NCI-H69 (cell line): ENCODE measurements around the gene MGA.
"Not testable (repeated sequence)": the region's sequence is repeated elsewhere in the genome, so short reads cannot be mapped to it uniquely, and the experiment has no call there.

Source experiments
- DNase-seq: peaks from one replicate; lab custom pipeline; 2025; lab: John Stamatoyannopoulos, UW

The MGA gene

GRCh38 chr15:41716864-41717263, 56.7 kb downstream of the MGA start:
- no peak for DNase-seq

- no peak for DNase-seq
Measured at GRCh38 chr15:41727143-41727542, 66.9 kb downstream of the MGA start.

GRCh38 chr15:41728061-41728460, 67.9 kb downstream of the MGA start:
- not testable (repeated sequence) for DNase-seq

DNA sequence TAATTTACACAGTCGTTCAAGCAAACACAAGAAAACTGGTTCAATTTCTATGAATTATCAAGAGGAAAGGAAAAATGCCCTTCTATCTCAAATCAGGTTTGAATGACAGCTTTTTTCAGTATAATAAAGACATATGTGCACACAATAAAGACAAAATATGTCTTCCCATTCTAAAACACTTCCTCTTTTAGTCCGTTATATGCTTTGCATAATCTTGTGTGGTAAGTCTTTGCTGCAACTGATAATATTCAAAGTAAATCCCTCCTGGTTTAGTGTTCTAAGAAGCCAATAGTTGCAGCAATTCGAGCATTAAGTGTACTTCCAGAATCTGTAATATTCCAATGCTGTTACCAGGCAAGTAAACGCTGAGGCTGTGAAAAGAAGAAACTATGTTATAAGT, 70.3 kb downstream of the MGA start:
- DNase-seq, result no peak

GRCh38 chr15:41732483-41732882, 72.3 kb downstream of the MGA start:
- no peak for DNase-seq

DNA sequence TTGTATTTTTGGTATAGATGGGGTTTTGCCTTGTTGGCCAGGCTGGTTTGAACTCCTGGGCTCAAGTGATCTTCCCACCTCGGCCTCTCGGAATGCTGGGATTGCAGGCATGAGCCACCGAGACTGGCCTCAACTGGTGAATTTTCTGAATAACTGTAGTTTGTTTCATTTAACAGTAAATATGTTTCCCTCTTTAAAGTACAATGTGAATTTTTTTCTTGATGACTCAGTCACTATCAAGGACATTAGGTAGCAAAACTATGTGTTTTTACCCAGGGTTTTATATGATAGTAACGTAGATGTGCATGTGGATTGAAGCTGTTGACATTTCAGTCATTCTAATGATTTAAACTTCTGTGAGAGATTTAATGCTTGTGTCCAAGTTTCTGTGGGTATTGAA, 73.9 kb downstream of the MGA start:
- no peak for DNase-seq

GRCh38 chr15:41735046-41735445, 74.8 kb downstream of the MGA start:
- no peak for DNase-seq

- not testable (repeated sequence) for DNase-seq
Measured at GRCh38 chr15:41735492-41735891, 75.3 kb downstream of the MGA start.

- no peak for DNase-seq
Measured at GRCh38 chr15:41746802-41747201, 86.6 kb downstream of the MGA start.

DNA sequence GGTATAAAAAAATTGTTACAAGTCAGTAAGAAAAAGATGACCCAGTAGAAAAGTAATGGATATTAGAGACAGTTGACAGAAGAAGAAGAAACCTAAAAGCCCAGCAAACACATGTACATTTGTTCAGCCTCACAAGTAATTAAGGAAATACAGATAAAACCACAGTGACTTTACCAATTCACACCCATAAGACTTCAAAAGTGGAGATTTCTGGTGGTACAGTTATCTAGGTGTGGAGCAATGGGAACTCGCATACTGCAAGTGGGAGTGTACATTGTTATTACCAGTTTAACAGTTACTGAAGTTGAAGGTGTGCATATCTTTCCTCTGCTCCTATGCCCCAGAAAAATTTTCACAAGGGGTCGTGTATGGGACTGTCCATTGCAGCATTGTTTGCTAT, 96.0 kb downstream of the MGA start:
- no peak for DNase-seq

DNA sequence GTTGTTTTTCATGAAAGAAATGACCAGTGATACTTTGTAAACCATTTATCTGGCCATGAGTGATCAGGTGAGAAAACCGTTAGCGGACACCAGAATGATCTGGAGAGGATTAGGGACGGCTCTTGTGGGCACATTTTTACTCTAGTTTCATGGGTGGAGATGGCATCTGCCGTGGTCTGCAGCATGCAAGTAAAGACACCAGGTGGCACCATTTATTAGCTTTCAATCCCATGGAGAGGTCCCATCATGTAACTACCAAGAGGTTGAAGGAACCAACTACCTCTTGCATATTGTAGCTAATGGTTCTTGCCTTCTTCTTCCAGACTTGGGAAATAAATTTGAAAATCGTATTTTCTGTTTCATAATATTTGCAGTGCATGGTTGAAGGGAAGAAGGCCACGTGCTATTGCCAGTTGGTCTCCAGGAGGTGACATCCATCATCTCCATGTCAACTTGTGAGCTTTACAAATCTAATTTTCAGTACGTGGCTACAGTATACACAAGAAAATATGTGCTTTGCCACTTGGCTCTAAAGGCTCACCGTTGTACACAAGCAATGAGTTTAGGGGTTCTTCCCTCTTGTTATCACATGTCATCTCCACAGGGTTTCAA, 112.6 kb downstream of the MGA start:
- peak; percentile 68 for DNase-seq

GRCh38 chr15:41773332-41773728, 113.1 kb downstream of the MGA start:
- DNase-seq, result peak; percentile 24

- no peak for DNase-seq
Measured at GRCh38 chr15:41773729-41774061, 113.5 kb downstream of the MGA start.

GRCh38 chr15:41774062-41774881, 114.1 kb downstream of the MGA start, which contains the start of gene MAPKBP1:
MAPKBP1 (plus strand) TSS chr15:41774484; CDS start chr15:41775276, 792 bp downstream.
- DNase-seq, result peak; percentile 95

- no peak for DNase-seq
Measured at GRCh38 chr15:41774882-41775417, 114.7 kb downstream of the MGA start.

DNA sequence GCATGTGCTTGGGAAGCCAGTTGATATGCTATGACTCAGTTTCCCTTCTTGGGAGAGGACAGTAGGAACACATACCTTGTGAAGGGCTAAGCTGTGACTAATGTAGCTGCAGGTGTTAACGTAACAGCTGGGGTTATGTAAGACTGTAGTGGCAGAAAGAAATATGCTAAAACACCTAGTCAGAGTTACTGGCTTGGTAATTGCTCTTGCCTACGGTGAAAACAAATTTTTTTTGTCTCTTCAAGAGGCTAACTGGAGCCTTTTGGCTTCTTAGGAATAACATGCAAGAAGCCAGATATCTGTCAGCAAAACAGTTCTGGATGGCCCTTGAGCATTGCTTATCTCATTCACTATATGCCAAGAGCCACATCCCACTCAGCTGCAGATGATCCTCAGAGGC, 115.4 kb downstream of the MGA start:
- DNase-seq, result no peak

- DNase-seq, result no peak
Measured at GRCh38 chr15:41777421-41777973, 117.3 kb downstream of the MGA start.

DNA sequence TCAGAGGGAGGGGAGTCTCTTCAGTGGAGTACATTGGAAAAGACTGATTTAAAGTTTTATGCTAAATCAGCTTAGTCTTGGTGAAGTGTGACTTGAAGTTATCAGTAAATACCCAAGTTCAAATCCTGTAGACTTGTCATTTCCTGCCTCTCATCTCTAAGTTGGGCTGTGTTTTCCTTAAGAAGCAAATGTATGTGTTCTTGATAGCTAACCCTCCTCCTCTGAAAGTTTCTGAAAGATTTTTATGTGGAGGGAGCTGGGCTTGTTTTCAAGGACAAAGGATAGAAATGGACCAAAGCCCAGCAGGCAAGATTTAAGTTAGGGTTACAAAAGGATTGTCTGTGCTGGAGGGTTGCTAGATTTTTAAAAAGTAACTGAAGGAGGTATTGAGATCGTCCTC, 118.3 kb downstream of the MGA start:
- no peak for DNase-seq

- no peak for DNase-seq
Measured at GRCh38 chr15:41779662-41780157, 119.5 kb downstream of the MGA start.

DNA sequence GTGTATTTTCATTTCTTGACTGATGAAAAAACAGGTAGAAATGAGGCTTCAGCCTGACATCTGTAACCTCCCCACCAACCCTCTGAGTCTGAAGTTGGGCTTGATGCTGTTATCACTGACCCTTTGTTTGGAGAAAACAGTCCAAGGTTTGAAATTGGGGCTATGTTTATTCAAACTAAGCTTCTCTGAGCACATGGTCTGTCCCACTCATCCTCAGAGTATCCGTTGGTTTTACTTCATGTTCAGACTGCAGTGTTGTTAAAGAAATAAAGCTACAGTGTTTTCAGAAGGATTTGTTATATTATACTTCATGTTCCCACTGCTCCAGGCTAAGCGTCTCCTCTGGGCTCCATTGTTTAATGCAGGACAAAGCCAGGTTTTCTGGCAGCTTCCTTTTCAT, 120.1 kb downstream of the MGA start:
- DNase-seq, result no peak

DNA sequence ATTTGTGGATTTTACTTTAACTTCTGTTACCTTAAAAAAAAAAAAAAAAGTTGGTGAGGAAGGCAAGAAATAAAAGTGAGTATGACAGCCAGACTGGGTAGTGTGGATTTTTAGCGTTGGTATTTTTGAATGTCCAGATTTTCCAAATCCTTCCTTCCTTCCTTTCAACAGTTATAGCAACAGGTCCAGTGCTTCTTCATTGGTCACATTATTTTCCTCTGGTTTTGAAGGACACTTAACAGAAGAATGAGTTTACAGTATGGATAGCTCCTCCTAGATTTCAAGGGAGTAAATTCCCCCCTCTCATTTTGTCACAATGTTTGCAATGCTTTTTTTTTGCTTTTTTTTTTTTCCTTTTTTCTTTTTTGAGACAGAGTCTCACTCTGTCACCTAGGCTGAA, 120.5 kb downstream of the MGA start:
- DNase-seq, result no peak

DNA sequence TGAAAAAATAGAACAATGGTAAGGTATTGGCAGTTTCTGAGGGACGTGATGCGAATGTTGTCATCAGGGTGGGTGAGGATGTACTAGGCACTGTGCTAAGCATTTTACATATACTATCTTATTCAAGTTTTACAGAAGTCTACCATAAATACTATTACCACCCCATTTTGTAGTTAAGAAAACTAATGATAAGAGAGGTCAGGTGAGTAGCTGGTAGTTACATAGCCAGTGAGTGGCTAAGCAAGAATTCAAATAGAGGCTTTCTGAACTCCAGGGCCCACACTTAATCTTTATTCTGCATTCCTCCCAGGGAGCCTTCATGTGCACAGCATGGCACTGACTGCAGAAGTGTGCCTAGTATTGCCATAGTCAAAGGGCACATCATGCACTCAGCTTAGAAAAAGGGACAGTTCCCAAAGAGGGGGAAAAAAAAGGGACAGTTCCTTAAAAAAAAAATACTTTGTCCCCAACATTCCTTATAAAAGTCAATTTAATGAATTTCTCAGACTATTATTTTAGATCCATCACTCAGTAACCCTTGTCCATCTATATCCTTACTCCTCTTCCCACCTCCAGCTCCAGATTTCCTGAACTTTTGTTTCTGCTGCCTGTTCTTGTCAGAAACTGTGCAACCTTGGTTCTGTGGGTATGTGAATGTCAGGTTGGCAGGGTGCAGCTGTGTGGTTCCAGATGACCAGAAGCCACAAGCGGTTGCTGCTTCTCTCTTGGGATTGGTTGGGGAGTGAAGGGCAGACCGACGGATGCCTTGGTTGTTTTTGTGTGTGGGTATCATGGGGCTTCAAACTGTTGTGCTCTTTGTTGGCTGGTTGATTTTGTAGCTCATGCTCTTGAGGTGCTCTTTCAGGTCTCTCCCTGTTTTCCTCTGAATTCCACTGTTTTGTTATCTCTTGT, 122.4 kb downstream of the MGA start:
- no peak for DNase-seq
